H1 (cell line): Measurements from ENCODE around the gene RNGTT. TPM values are rescaled to one million over a fixed set of nuclear protein-coding genes. Genes with fewer than 3 reads are reported as not detected.

ENCODE experiments used
- CTCF ChIA-PET: fragments of 300-600 bp; sonication (Branson Sonifier 250); formaldehyde crosslinking; loops from one replicate; lab custom pipeline; 2021; ENCODE audit not compliant: partially characterized antibody; lab: Charles Lee
- POLR2A ChIA-PET: fragments of 300-600 bp; sonication (Branson Sonifier 250); formaldehyde crosslinking; loops from one replicate; lab custom pipeline; 2021; ENCODE audit warnings: inconsistent platforms; ENCODE audit not compliant: partially characterized antibody; lab: Charles Lee
- DNase-seq, 2 experiments: peaks; one replicate each; pipeline versions ENCODE4 v3.0.0 to v3.0.0-alpha.2; 2010 to 2022; ENCODE audit warnings: low spot score in 2 of 2, low read depth in 1 of 2, mixed read lengths in 1 of 2
- FAIRE-seq: peaks from 2 replicates; lab custom pipeline; 2011; peaks lifted over from hg19 to GRCh38; lab: Jason Lieb, UNC
- H2AFZ ChIP-seq: 2 replicates; pipeline ENCODE4 v1.8.1; 2012; ENCODE audit warnings: low read length, inconsistent platforms
- H2AK5ac ChIP-seq: 2 replicates; pipeline ENCODE4 v1.6.1; 2013; ENCODE audit warnings: low read depth, low read length
- H2BK120ac ChIP-seq: replicated peaks from 2 replicates; pipeline ENCODE3; 2013; ENCODE audit warnings: low read depth, low read length, inconsistent platforms
- H2BK12ac ChIP-seq: 2 replicates; pipeline ENCODE4 v1.6.1; 2013; ENCODE audit warnings: low read depth, low read length
- H2BK15ac ChIP-seq: 2 replicates; pipeline ENCODE4 v1.6.1; 2013; ENCODE audit warnings: low read length
- H2BK20ac ChIP-seq: 2 replicates; pipeline ENCODE4 v1.6.1; 2013; ENCODE audit warnings: low read length
- H2BK5ac ChIP-seq: 2 replicates; pipeline ENCODE4 v1.6.1; 2013; ENCODE audit warnings: low read depth, low read length
- H3K14ac ChIP-seq: 2 replicates; pipeline ENCODE4 v1.6.1; 2013; ENCODE audit warnings: inconsistent platforms; ENCODE audit not compliant: insufficient read length
- H3K18ac ChIP-seq: 2 replicates; pipeline ENCODE4 v1.6.1; 2013; ENCODE audit warnings: low read length; ENCODE audit errors: extremely low read depth
- H3K23ac ChIP-seq: 2 replicates; pipeline ENCODE4 v1.6.1; 2013; ENCODE audit warnings: inconsistent platforms; ENCODE audit not compliant: insufficient read length
- H3K23me2 ChIP-seq: 2 replicates; pipeline ENCODE4 v1.6.1; 2013; ENCODE audit warnings: low read depth, low read length
- H3K27ac ChIP-seq: 2 replicates; pipeline ENCODE4 v1.6.1; 2011; ENCODE audit warnings: low read depth, low read length, inconsistent platforms
- H3K27me3 ChIP-seq, 4 experiments: replicated peaks in 1 of 4; 1 replicate in 1 of 4; 2 replicates in 3 of 4; pipeline versions ENCODE4 v1.6.1 to v1.8.1; 2011 to 2013; ENCODE audit warnings: low read length in 3 of 4, mild to moderate bottlenecking in 3 of 4, inconsistent platforms in 2 of 4, mixed read lengths in 2 of 4, moderate library complexity in 1 of 4; ENCODE audit not compliant: control insufficient read depth in 3 of 4, insufficient read depth in 3 of 4; ENCODE audit errors: extremely low read depth in 1 of 4
- H3K36me3 ChIP-seq, 4 experiments: 2 replicates each; pipeline versions ENCODE4 v1.6.1 to v1.8.1; 2011 to 2013; ENCODE audit warnings: mild to moderate bottlenecking in 4 of 4, low read length in 3 of 4, moderate library complexity in 2 of 4, control low read depth in 1 of 4, inconsistent platforms in 1 of 4; ENCODE audit not compliant: insufficient read depth in 4 of 4, control insufficient read depth in 2 of 4
- H3K4ac ChIP-seq: replicated peaks from 2 replicates; pipeline ENCODE3; 2013; ENCODE audit warnings: low read length, low read depth, mixed read lengths, inconsistent platforms; ENCODE audit not compliant: insufficient read length
- H3K4me1 ChIP-seq, 4 experiments: replicated peaks in 1 of 4; 1 replicate in 1 of 4; 2 replicates in 3 of 4; pipeline versions ENCODE4 v1.6.1 to v1.8.1; 2011 to 2013; ENCODE audit warnings: low read length in 3 of 4, inconsistent platforms in 2 of 4, mixed read lengths in 1 of 4; ENCODE audit not compliant: insufficient read depth in 4 of 4, control insufficient read depth in 3 of 4
- H3K4me2 ChIP-seq, 2 experiments: 2 replicates each; pipeline versions ENCODE4 v1.6.1 to v1.8.1; 2011 to 2013; ENCODE audit warnings: low read depth in 2 of 2, low read length in 2 of 2, control low read depth in 1 of 2, inconsistent platforms in 1 of 2, mild to moderate bottlenecking in 1 of 2; ENCODE audit not compliant: insufficient read depth in 1 of 2
- H3K4me3 ChIP-seq, 4 experiments: fragments of 200-600, 300-600 bp in 1 of 4; sonication (generic), shearing (Covaris generic), sonication (Bioruptor Twin) in 1 of 4; 2 replicates each; pipeline versions ENCODE4 v1.5.1 to v1.8.1; 2011 to 2016; ENCODE audit warnings: low read length in 4 of 4, low read depth in 3 of 4, control low read depth in 2 of 4, inconsistent platforms in 2 of 4, mild to moderate bottlenecking in 2 of 4, mixed read lengths in 1 of 4, moderate library complexity in 1 of 4; ENCODE audit not compliant: insufficient read depth in 2 of 4; ENCODE audit errors: extremely low read depth in 1 of 4
- H3K56ac ChIP-seq: replicated peaks from 2 replicates; pipeline ENCODE3; 2013; ENCODE audit warnings: low read depth, mild to moderate bottlenecking, mixed read lengths, low read length, inconsistent platforms; ENCODE audit not compliant: insufficient read length
- H3K79me1 ChIP-seq: 2 replicates; pipeline ENCODE4 v1.6.1; 2013; ENCODE audit warnings: low read depth, low read length, control low read depth
- H3K79me2 ChIP-seq, 2 experiments: 2 replicates each; pipeline versions ENCODE4 v1.6.1 to v1.8.1; 2012 to 2013; ENCODE audit warnings: low read length in 2 of 2, mild to moderate bottlenecking in 2 of 2, inconsistent platforms in 1 of 2; ENCODE audit not compliant: insufficient read depth in 2 of 2, control insufficient read depth in 1 of 2
- H3K9ac ChIP-seq, 4 experiments: replicated peaks in 1 of 4; 1 replicate in 1 of 4; 2 replicates in 3 of 4; pipeline versions ENCODE4 v1.6.1 to v1.8.1; 2011 to 2013; ENCODE audit warnings: low read depth in 3 of 4, low read length in 3 of 4, control low read depth in 2 of 4, mild to moderate bottlenecking in 2 of 4, moderate library complexity in 2 of 4, inconsistent platforms in 1 of 4; ENCODE audit errors: extremely low read depth in 1 of 4
- H3K9me3 ChIP-seq, 2 experiments: 2 replicates each; pipeline versions ENCODE4 v1.6.1 to v1.8.1; 2012 to 2013; ENCODE audit warnings: mild to moderate bottlenecking in 2 of 2, moderate library complexity in 2 of 2, control low read depth in 1 of 2, inconsistent platforms in 1 of 2, low read depth in 1 of 2, low read length in 1 of 2, mixed read lengths in 1 of 2; ENCODE audit not compliant: insufficient read depth in 2 of 2
- H4K20me1 ChIP-seq, 2 experiments: replicated peaks in 1 of 2; 2 replicates each; pipeline versions ENCODE3 to v1.8.1; 2011 to 2013; ENCODE audit warnings: inconsistent platforms in 2 of 2, low read length in 2 of 2, mild to moderate bottlenecking in 1 of 2; ENCODE audit not compliant: insufficient read depth in 2 of 2, control insufficient read depth in 1 of 2
- H4K5ac ChIP-seq: 2 replicates; pipeline ENCODE4 v1.6.1; 2013; ENCODE audit warnings: low read length, low read depth, mixed read lengths, inconsistent platforms; ENCODE audit not compliant: insufficient read length
- H4K8ac ChIP-seq: 2 replicates; pipeline ENCODE4 v1.8.0; 2013; ENCODE audit warnings: mild to moderate bottlenecking, moderate library complexity, low read length, inconsistent platforms; ENCODE audit not compliant: insufficient read depth; ENCODE audit errors: extremely low read depth
- H4K91ac ChIP-seq: replicated peaks from 2 replicates; pipeline ENCODE3; 2013; ENCODE audit warnings: low read length, mixed read lengths, inconsistent platforms; ENCODE audit not compliant: insufficient read length
- CTCF ChIP-seq, 3 experiments: IDR thresholded peaks; 1 replicate in 2 of 3; 2 replicates in 1 of 3; pipeline versions ENCODE4 v1.5.1 to v1.6.1; 2011; ENCODE audit warnings: low read length in 3 of 3, mild to moderate bottlenecking in 3 of 3, inconsistent platforms in 2 of 3, low read depth in 1 of 3, moderate library complexity in 1 of 3; ENCODE audit not compliant: insufficient read depth in 1 of 3; ENCODE audit errors: control extremely low read depth in 1 of 3
- E2F6 ChIP-seq: IDR thresholded peaks from 2 replicates; pipeline ENCODE4 v1.6.1; 2012; ENCODE audit warnings: inconsistent platforms
- NANOG ChIP-seq: IDR thresholded peaks from 2 replicates; pipeline ENCODE4 v1.6.1; 2011; ENCODE audit warnings: low read length, low read depth, mild to moderate bottlenecking, inconsistent platforms; ENCODE audit not compliant: insufficient read depth, poor library complexity, severe bottlenecking
- RAD21 ChIP-seq, 2 experiments: IDR thresholded peaks in 1 of 2; conservative IDR thresholded peaks in 1 of 2; 2 replicates each; pipeline ENCODE4 v1.6.1; 2011; ENCODE audit warnings: low read depth in 2 of 2, low read length in 2 of 2, improper control_type of control experiment in 1 of 2, inconsistent platforms in 1 of 2, mild to moderate bottlenecking in 1 of 2, moderate library complexity in 1 of 2
- WGBS, 2 experiments: shearing (Covaris generic) in 1 of 2; methylation state at CpG; one replicate each; pipeline versions ENCODE4 v1.1.6 to v1.1.7; 2013 to 2015; ENCODE audit warnings: low lambda C conversion rate in 2 of 2, mixed read lengths in 2 of 2, inconsistent platforms in 1 of 2, low coverage in 1 of 2, missing lambda C conversion rate in 1 of 2; ENCODE audit not compliant: insufficient replicate concordance in 2 of 2, insufficient coverage in 1 of 2, insufficient read length in 1 of 2; ENCODE audit errors: extremely low coverage in 1 of 2, missing lambda C conversion rate in 1 of 2; 5-methylcytosine and 5-hydroxymethylcytosine counted together
- polyA plus RNA-seq, 7 experiments: library from polyadenylated mRNA; depleted of rRNA in 3 of 7; stranded (reverse) in 5 of 7; unstranded in 2 of 7; fragments of >200 nt in 5 of 7; fragments of 200-250 nt in 2 of 7; gene quantifications; 1 replicate in 5 of 7; 2 replicates in 1 of 7; 4 replicates in 1 of 7; pipeline versions ENCODE4 v1.2.1 to v1.2.3, GENCODE V29; 2011 to 2013; ENCODE audit warnings: missing spikeins in 2 of 7, mixed read lengths in 2 of 7
- total RNA-seq: library from RNA; stranded (reverse); fragmentation: NEBNext Ultra II Directional; extraction: Animal tissue kit (Norgen Biotek cat#: 25700); gene quantifications from 2 replicates; pipeline ENCODE4 v1.2.1, GENCODE V29; 2021

Gene RNGTT
- total and polyA plus RNA-seq, 2 of the 8 experiments (the other 6 are each of a cell fraction or from before 2014, with no cell fraction given): 3.6 to 21.2 TPM

GRCh38 chr6:88975369-88975768, 12.0 kb upstream of the RNGTT start:
- Histone ChIP-seq H4K91ac (no peak overlapping the region), H2AK5ac (no peak overlapping the region), H4K8ac (no peak overlapping the region), H2BK12ac (no peak overlapping the region), H3K18ac (no peak overlapping the region), H3K14ac (no peak overlapping the region), H3K4me3 (no peak overlapping the region), H2BK15ac (no peak overlapping the region), H2AFZ (no peak overlapping the region), H3K27me3 (peaks cover 40 to 65% (median 60%) of the 10 kb centered on the region in 4 experiments), H3K23ac (no peak overlapping the region), H4K5ac (no peak overlapping the region), H3K9me3 (no peaks in the 10 kb centered on the region), H3K36me3 (no peaks in the 10 kb centered on the region), H2BK5ac (no peak overlapping the region), H4K20me1 (peaks cover 0 to 7% of the 10 kb centered on the region in 2 experiments), H2BK120ac (no peak overlapping the region), H3K9ac (no peak overlapping the region), H3K23me2 (no peaks in the 10 kb centered on the region), H2BK20ac (no peak overlapping the region), H3K56ac (no peak overlapping the region), H3K4me2 (no peak overlapping the region), H3K79me1 (no peaks in the 10 kb centered on the region), H3K27ac (no peak overlapping the region), H3K4me1 (peaks cover 4 to 13% (median 6%) of the 10 kb centered on the region in 4 experiments), H3K79me2 (no peaks in the 10 kb centered on the region), H3K4ac (no peak overlapping the region)
- FAIRE-seq: no peak
- ChIA-PET POLR2A (no interaction called here), CTCF (interaction anchor here (0.6 to 1.2 kb wide), 4 partner anchors 9 to 397 kb away, joined by 3 to 5 read pairs (median 4); no protein-coding TSS in a partner anchor)
- DNase-seq: no peak
- WGBS, 2 experiments: 42% methylated on average over 3 of the region's 3 CpGs; no CpG with 5 or more reads in 1 of the 2 experiments
- TF ChIP-seq NANOG (no peak), RAD21 (IDR thresholded peaks at IDR 0.05 in 1 of 2, conservative IDR thresholded peaks at IDR 0.05 in 1 of 2; ENCODE audit: low read depth in 2 of 2, low read length in 2 of 2) (peak in 1 of 2 experiments; percentile 19; a peak in 1 of 4 replicates), E2F6 (0 out of 2 replicates have a peak, but pooled peaks have one; percentile 22), CTCF (IDR thresholded peaks at IDR 0.05; ENCODE audit: control extremely low read depth in 1 of 3, insufficient read depth in 1 of 3, low read depth in 1 of 3, low read length in 3 of 3) (peak in 1 of 3 experiments; percentile 17; a peak in 1 of 4 replicates)
